ENCODE results near the gene MSH3.

- TF ChIP-seq CTCF (tag by site-specific recombination; IDR thresholded peaks at IDR 0.05) = no peak
- no peak for TF ChIP-seq ZNF146 (tag by site-specific recombination; IDR thresholded peaks at IDR 0.05)
- no peak for TF ChIP-seq ZNF571 (tag by site-specific recombination; IDR thresholded peaks at IDR 0.05)
- no peak for TF ChIP-seq ZNF157 (tag by site-specific recombination; IDR thresholded peaks at IDR 0.05)
- TF ChIP-seq ZNF114 (tag by site-specific recombination; IDR thresholded peaks at IDR 0.05) = no peak
- no peak for TF ChIP-seq ZNF311 (tag by site-specific recombination; IDR thresholded peaks at IDR 0.05; ENCODE audit: borderline replicate concordance)
- TF ChIP-seq TCF7L2 (IDR thresholded peaks at IDR 0.05; ENCODE audit: borderline replicate concordance, low read depth, low read length) = peak; percentile 96
- no peak for TF ChIP-seq ZNF24 (tag by site-specific recombination; IDR thresholded peaks at IDR 0.05)
- TF ChIP-seq PBX3 (CRISPR knock-in tag; IDR thresholded peaks at IDR 0.05) = no peak
- TF ChIP-seq ZNF138 (tag by site-specific recombination; IDR thresholded peaks at IDR 0.05; ENCODE audit: borderline replicate concordance) = no peak
These were observed 85.4 kb downstream of the MSH3 start for GRCh38 chr5:80739898-80740297.

Data from HEK293 (cell line).